H9 (cell line): ENCODE measurements around the gene CASP12. TPM values are rescaled to one million over a fixed set of nuclear protein-coding genes. Genes with fewer than 3 reads are reported as not detected.

Source experiments
- DNase-seq: peaks from one replicate; pipeline ENCODE4 v3.0.0-alpha.2; 2017
- H2AFZ ChIP-seq: one replicate; pipeline ENCODE4 v1.6.1; 2013; ENCODE audit warnings: mild to moderate bottlenecking, low read length, control low read depth, moderate library complexity
- H2AK5ac ChIP-seq: 2 replicates; pipeline ENCODE4 v1.6.1; 2013; ENCODE audit warnings: low read length, control low read depth, mixed read lengths; ENCODE audit not compliant: insufficient read length
- H2BK120ac ChIP-seq: one replicate; pipeline ENCODE4 v1.6.1; 2013; ENCODE audit warnings: low read depth, mild to moderate bottlenecking, low read length, control low read depth, inconsistent platforms; ENCODE audit not compliant: poor library complexity, severe bottlenecking
- H2BK12ac ChIP-seq: 2 replicates; pipeline ENCODE4 v1.6.1; 2013; ENCODE audit warnings: low read length, control low read depth, mixed read lengths, low read depth; ENCODE audit not compliant: insufficient read length
- H2BK15ac ChIP-seq: 2 replicates; pipeline ENCODE4 v1.6.1; 2013; ENCODE audit warnings: low read depth, low read length, control low read depth
- H2BK20ac ChIP-seq: one replicate; pipeline ENCODE4 v1.6.1; 2013; ENCODE audit warnings: low read depth, mild to moderate bottlenecking, low read length, control low read depth, inconsistent platforms; ENCODE audit not compliant: poor library complexity, severe bottlenecking
- H2BK5ac ChIP-seq: 2 replicates; pipeline ENCODE4 v1.6.1; 2013; ENCODE audit warnings: low read length, control low read depth, mixed read lengths; ENCODE audit not compliant: insufficient read length
- H3K14ac ChIP-seq: 2 replicates; pipeline ENCODE4 v1.6.1; 2013; ENCODE audit warnings: low read length, control low read depth; ENCODE audit not compliant: insufficient read depth
- H3K18ac ChIP-seq: 2 replicates; pipeline ENCODE4 v1.6.1; 2013; ENCODE audit warnings: low read depth, mild to moderate bottlenecking, mixed read lengths, low read length, control low read depth; ENCODE audit not compliant: insufficient read length
- H3K23ac ChIP-seq: 2 replicates; pipeline ENCODE4 v1.6.1; 2013; ENCODE audit warnings: low read length, control low read depth, mixed read lengths, low read depth; ENCODE audit not compliant: insufficient read length
- H3K23me2 ChIP-seq: 2 replicates; pipeline ENCODE4 v1.6.1; 2013; ENCODE audit warnings: low read depth, mild to moderate bottlenecking, mixed read lengths, low read length, control low read depth; ENCODE audit not compliant: insufficient read length, poor library complexity, severe bottlenecking
- H3K27ac ChIP-seq: 2 replicates; pipeline ENCODE4 v1.5.1; 2013; ENCODE audit warnings: low read length, control low read depth, mixed read lengths, low read depth; ENCODE audit not compliant: insufficient read length
- H3K27me3 ChIP-seq: 2 replicates; pipeline ENCODE4 v1.6.1; 2013; ENCODE audit warnings: low read length, control low read depth, inconsistent platforms; ENCODE audit not compliant: insufficient read depth
- H3K4ac ChIP-seq: 2 replicates; pipeline ENCODE4 v1.6.1; 2013; ENCODE audit warnings: low read depth, mild to moderate bottlenecking, control low read depth, inconsistent platforms, low read length, moderate library complexity
- H3K4me1 ChIP-seq: 2 replicates; pipeline ENCODE4 v1.6.1; 2013; ENCODE audit warnings: low read length, control low read depth, inconsistent platforms; ENCODE audit not compliant: insufficient read depth
- H3K4me2 ChIP-seq: 2 replicates; pipeline ENCODE4 v1.6.1; 2013; ENCODE audit warnings: low read length, control low read depth, mixed read lengths; ENCODE audit not compliant: insufficient read length, insufficient read depth
- H3K56ac ChIP-seq: 2 replicates; pipeline ENCODE4 v1.6.1; 2013; ENCODE audit warnings: low read depth, mild to moderate bottlenecking, mixed read lengths, low read length, control low read depth; ENCODE audit not compliant: insufficient read length
- H3K79me1 ChIP-seq: 2 replicates; pipeline ENCODE4 v1.6.1; 2013; ENCODE audit warnings: low read depth, mild to moderate bottlenecking, moderate library complexity, low read length, control low read depth, inconsistent platforms; ENCODE audit not compliant: insufficient read depth, poor library complexity, severe bottlenecking
- H3K79me2 ChIP-seq: 2 replicates; pipeline ENCODE4 v1.6.1; 2013; ENCODE audit warnings: low read length, control low read depth, inconsistent platforms; ENCODE audit not compliant: insufficient read depth
- H3K9ac ChIP-seq: 2 replicates; pipeline ENCODE4 v1.6.1; 2013; ENCODE audit warnings: low read length, control low read depth, mixed read lengths; ENCODE audit not compliant: insufficient read length; ENCODE audit errors: extremely low read depth
- H3K9me3 ChIP-seq: one replicate; pipeline ENCODE4 v1.6.1; 2013; ENCODE audit warnings: low read depth, low read length, inconsistent platforms; ENCODE audit not compliant: control insufficient read depth
- H3T11ph ChIP-seq: one replicate; pipeline ENCODE4 v1.6.1; 2013; ENCODE audit warnings: mild to moderate bottlenecking, low read length, control low read depth, inconsistent platforms
- H4K20me1 ChIP-seq: one replicate; pipeline ENCODE4 v1.6.1; 2013; ENCODE audit not compliant: control insufficient read depth, insufficient read length, insufficient read depth
- H4K5ac ChIP-seq: 2 replicates; pipeline ENCODE4 v1.6.1; 2013; ENCODE audit warnings: low read depth, mild to moderate bottlenecking, mixed read lengths, low read length, control low read depth; ENCODE audit not compliant: insufficient read length
- H4K8ac ChIP-seq: replicated peaks from 2 replicates; pipeline ENCODE4 v1.6.1; 2013; ENCODE audit warnings: low read length, control low read depth, mixed read lengths, low read depth; ENCODE audit not compliant: insufficient read length
- H4K91ac ChIP-seq: 2 replicates; pipeline ENCODE4 v1.6.1; 2013; ENCODE audit warnings: low read depth, mild to moderate bottlenecking, moderate library complexity, mixed read lengths, low read length, control low read depth; ENCODE audit not compliant: insufficient read length
- H3K27ac Mint-ChIP-seq, 3 experiments: 2 replicates in 2 of 3; 3 replicates in 1 of 3; pipeline ENCODE4 v1.8.0; 2020 to 2021; ENCODE audit warnings: mixed read lengths in 3 of 3, mild to moderate bottlenecking in 1 of 3, moderate library complexity in 1 of 3
- H3K27me3 Mint-ChIP-seq: 2 replicates; pipeline ENCODE4 v1.8.0; 2021; ENCODE audit warnings: low read depth, mild to moderate bottlenecking, moderate library complexity, mixed read lengths
- H3K36me3 Mint-ChIP-seq, 3 experiments: 2 replicates in 2 of 3; 3 replicates in 1 of 3; pipeline ENCODE4 v1.8.0; 2020 to 2021; ENCODE audit warnings: low read depth in 3 of 3, mixed read lengths in 3 of 3; ENCODE audit not compliant: insufficient read depth in 1 of 3
- H3K4me1 Mint-ChIP-seq, 2 experiments: 2 replicates each; pipeline ENCODE4 v1.8.0; 2020; ENCODE audit warnings: mixed read lengths in 2 of 2
- H3K4me3 Mint-ChIP-seq, 2 experiments: 2 replicates in 1 of 2; 3 replicates in 1 of 2; pipeline ENCODE4 v1.8.0; 2020 to 2021; ENCODE audit warnings: mild to moderate bottlenecking in 2 of 2, mixed read lengths in 2 of 2, moderate library complexity in 1 of 2
- H3K9me3 Mint-ChIP-seq, 2 experiments: 2 replicates in 1 of 2; 3 replicates in 1 of 2; pipeline ENCODE4 v1.8.0; 2020; ENCODE audit warnings: mild to moderate bottlenecking in 2 of 2, mixed read lengths in 2 of 2, moderate library complexity in 1 of 2
- WGBS: extraction: QIAGEN DNeasy Blood & Tissue Kit; methylation state at CpG from one replicate; pipeline ENCODE4 v1.1.7; 2013; ENCODE audit warnings: missing lambda C conversion rate, low lambda C conversion rate, mixed read lengths; ENCODE audit not compliant: insufficient read length; ENCODE audit errors: extremely low coverage; 5-methylcytosine and 5-hydroxymethylcytosine counted together
- total RNA-seq: library from RNA; stranded (reverse); gene quantifications from 2 replicates; pipeline ENCODE4 v1.2.1, GENCODE V29; 2021
- TF ChIP-seq, protein P1 (sequence below): fragments of 200-600 bp; sonication (generic); conservative IDR thresholded peaks from 3 replicates; pipeline ENCODE4 v1.8.0; 2021; ENCODE audit warnings: antibody characterized with exemption, mild to moderate bottlenecking

The CASP12 gene
- total RNA-seq, 1 experiment from 2014 or later = not detected

DNA sequence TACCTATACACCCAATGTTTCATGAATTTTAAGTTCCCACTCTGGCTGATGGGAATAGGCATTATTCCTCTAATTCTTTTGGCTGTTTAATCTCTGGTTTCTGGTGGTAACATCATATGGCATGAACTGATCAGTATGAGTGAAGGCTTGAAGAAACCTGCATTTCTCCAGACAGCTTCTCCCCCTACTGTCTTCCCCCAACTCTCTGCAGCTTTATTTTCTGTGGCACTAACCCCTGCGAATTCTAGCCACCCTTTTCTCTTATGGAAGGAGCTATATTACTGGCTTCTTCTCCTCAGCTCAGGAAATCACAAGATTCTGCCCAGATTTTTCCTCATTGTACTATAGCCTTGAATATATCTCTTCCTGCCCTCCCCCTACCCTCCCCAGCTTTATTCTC, 57.1 kb downstream of the CASP12 start:
- no peak overlapping the region for H4K5ac ChIP-seq
- TF ChIP-seq, protein P1, sequence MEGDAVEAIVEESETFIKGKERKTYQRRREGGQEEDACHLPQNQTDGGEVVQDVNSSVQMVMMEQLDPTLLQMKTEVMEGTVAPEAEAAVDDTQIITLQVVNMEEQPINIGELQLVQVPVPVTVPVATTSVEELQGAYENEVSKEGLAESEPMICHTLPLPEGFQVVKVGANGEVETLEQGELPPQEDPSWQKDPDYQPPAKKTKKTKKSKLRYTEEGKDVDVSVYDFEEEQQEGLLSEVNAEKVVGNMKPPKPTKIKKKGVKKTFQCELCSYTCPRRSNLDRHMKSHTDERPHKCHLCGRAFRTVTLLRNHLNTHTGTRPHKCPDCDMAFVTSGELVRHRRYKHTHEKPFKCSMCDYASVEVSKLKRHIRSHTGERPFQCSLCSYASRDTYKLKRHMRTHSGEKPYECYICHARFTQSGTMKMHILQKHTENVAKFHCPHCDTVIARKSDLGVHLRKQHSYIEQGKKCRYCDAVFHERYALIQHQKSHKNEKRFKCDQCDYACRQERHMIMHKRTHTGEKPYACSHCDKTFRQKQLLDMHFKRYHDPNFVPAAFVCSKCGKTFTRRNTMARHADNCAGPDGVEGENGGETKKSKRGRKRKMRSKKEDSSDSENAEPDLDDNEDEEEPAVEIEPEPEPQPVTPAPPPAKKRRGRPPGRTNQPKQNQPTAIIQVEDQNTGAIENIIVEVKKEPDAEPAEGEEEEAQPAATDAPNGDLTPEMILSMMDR = no peak
- no peaks in the 10 kb centered on the region for H3K27me3 ChIP-seq
- no peak overlapping the region for H2BK12ac ChIP-seq
- peaks cover 4% of the 10 kb centered on the region in 2 experiments; a peak in 1 of 4 replicates for H3K4me1 Mint-ChIP-seq
- H2AK5ac ChIP-seq = no peak overlapping the region
- no peak overlapping the region for H3K27ac ChIP-seq
- no peaks in the 10 kb centered on the region for H3K9me3 ChIP-seq
- no peak overlapping the region for H3K23ac ChIP-seq
- peaks cover 8 to 13% (median 11%) of the 10 kb centered on the region in 3 experiments for H3K36me3 Mint-ChIP-seq
- no peak overlapping the region for H2AFZ ChIP-seq
- H2BK20ac ChIP-seq = no peak overlapping the region
- no peak overlapping the region for H3K18ac ChIP-seq
- no peaks in the 10 kb centered on the region for H4K20me1 ChIP-seq
- peak overlapping the region in 2 of 3 experiments; percentile 4 to 28; a peak in 1 of 7 replicates for H3K27ac Mint-ChIP-seq
- no peak overlapping the region for H2BK5ac ChIP-seq
- H4K8ac ChIP-seq = no peak overlapping the region
- H3K56ac ChIP-seq = no peak overlapping the region
- H2BK120ac ChIP-seq = no peak overlapping the region
- WGBS = no CpG with 5 or more reads among the region's 1 CpG
- H3K4me1 ChIP-seq = no peaks in the 10 kb centered on the region; the same call in 1 of the 2 replicates
- no peaks in the 10 kb centered on the region for H3K79me1 ChIP-seq
- H4K91ac ChIP-seq = no peak overlapping the region
- no peak overlapping the region for H3K9ac ChIP-seq
- DNase-seq = no peak
- H3K4me3 Mint-ChIP-seq = no peak overlapping the region
- H3K14ac ChIP-seq = no peak overlapping the region
- H3T11ph ChIP-seq = no peak overlapping the region
- H3K23me2 ChIP-seq = no peaks in the 10 kb centered on the region
- no peak overlapping the region for H2BK15ac ChIP-seq
- H3K4me2 ChIP-seq = no peak overlapping the region
- no peak overlapping the region for H3K4ac ChIP-seq
- peaks cover 12 to 13% of the 10 kb centered on the region in 2 experiments; a peak in 4 of 5 replicates for H3K9me3 Mint-ChIP-seq
- no peaks in the 10 kb centered on the region for H3K79me2 ChIP-seq
- H3K27me3 Mint-ChIP-seq = no peaks in the 10 kb centered on the region
